GM19397 (cell line): ENCODE measurements around the gene TM4SF4.

ENCODE experiments used
- ATAC-seq: cut with Tn5 transposase; IDR thresholded peaks from one replicate; pipeline ENCODE4 v1.9.1; 2021; ENCODE audit warnings: mild to moderate bottlenecking, moderate library complexity; ENCODE audit not compliant: unreplicated experiment

TM4SF4 gene

DNA sequence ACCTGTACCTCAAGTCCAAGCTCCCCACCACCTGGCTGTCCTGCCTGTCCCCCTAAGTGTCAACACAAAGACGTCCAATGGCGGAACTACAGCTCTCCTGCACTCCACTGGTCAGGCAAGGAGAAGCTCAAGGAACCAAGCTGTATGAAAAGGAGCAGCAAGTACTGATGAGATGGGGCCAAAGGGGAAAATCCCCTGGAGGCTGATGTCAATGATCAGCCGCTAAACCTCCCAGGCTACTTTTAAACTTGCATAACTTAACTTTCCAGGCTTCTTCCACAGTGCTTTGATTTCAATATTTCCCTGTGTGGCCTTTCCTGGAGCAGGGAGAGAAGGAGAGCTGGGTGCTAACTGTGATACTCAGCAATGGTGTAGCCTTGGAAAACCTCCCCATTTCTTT, 35.0 kb downstream of the TM4SF4 start:
- no peak for ATAC-seq

DNA sequence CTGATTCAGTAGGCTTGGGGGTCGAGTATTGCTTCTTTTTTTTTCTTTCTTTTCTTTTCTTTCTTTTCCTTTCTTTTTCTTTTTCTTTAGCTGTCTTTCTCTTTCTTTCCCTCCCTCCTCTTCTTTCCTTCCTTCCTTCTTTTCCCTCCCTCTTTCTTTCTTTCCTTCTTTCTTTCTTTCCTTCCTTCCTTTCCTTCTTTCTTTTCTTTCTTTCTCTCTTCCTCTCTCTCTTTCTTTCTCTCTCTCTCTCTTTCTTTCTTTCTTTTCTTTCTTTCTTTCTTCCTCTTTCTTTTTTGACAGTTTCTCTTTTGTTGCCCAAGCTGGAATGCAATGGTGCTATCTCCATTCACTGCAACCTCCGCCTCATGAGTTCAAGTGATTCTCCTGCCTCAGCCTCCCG, 36.0 kb downstream of the TM4SF4 start:
- no peak for ATAC-seq

DNA sequence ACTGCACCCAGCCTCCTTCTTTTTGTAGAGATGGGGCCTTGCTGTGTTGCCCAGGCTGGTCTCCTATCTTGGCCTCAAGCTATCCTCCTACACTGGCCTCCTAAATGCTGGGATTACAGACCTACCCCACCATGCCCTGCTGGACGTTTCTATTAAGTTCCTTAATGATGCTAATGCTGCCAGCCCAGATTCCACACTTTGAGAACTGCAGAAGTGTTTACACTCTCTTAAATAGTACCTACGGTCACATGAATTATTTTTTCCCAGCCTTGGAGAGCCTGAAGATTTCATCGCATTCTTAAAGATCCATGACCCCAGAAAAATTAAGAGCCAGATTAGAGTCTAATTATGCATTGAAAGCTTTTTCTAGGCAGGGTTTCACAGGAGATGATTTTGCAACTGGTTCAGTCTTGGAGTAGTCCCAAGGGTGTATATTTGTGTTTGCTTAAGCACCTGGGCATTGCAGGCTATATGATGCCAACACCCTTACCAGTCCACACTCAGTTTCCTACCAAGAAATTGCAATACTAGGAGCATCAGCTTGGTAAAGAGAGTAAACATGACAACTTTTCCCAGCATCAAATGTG, 36.6 kb downstream of the TM4SF4 start:
- ATAC-seq: no peak

DNA sequence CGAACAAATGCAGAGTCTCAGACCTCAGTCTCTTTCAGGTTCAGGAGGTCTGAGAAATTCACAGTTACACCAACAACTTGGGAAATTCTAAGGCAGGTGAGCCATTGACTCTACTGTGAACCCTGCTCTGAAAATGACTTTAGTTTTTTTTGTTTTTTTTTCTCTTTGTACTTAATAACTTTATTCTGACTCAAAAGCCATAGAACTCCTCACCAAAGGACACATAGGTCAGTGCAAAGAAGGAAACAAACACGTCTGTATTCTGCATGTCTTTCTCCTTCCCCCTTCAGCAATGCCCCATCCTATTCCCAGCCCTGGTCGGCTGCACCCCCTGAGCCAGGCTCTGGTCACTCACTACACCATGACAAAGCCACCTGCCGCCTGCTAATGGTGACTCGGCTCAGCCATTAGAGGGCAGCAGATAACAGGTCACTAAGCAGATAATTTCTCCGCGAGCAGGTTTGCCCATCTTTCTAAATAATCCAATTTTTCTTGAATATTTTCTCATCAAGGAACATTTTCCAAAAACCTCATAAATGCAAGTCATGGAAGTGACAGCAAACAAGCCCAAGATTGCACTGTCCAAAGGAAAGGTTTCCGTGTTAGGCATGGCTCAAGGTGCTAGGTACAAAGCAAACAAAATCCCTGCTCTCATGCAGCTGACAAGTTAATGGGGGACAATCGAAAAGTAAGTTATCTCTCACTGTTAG, 37.7 kb downstream of the TM4SF4 start:
- ATAC-seq: peak; percentile 61

DNA sequence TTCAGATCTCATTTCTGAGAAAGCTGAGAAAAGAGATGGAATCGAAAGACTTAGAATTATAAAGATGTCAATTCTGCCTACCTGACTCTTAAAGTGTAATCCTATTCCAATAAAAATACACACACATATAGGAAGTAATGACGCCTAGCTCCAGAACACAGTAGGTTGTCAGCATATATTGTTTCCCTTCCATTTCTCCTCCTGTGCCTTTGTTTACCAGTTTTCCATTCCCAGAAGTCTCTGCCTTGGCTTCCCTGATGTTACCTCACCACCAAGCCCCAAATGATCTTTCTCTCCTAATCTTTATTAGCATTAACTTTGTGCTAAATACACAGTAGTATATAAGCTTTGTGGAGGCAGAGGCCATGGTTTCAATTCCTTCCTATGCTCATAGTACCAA, 40.0 kb downstream of the TM4SF4 start:
- ATAC-seq: no peak

DNA sequence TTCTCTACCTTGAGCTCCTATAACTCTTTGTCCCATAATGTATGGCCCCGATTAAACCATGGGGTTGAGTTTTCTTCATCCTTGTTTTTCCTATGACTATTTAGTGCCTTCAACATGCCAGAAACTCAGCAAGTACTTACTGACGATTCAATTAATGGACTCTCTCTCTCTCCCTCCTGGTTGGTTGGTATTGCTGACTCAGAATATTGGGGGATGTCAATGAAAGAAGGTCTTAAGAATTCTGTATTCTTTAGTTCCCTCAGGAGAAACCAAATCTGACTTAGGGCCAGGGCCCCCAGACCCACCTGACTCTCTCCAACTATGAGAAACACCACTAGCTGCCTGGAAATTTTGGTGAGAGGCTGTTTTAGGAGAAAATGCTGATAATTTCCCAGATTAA, 40.8 kb downstream of the TM4SF4 start:
- no peak for ATAC-seq

DNA sequence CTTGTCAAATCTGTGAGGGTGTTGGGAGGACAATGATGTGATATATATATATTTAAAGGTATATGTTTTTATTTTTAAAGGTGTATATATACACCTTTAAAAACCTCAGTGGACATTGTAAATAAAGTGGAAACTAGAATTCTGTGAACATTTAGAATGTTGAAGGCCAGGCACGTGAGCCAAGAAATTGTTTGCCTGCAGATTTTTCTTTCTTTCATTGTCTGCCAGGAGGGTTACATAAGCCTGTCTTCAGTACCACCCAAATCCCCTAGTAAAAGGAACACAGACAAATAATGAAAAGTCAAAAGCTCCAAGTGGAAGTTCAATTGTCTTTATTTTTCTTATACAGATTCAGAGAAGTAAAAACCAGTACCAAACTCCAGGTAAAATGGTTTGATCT, 42.4 kb downstream of the TM4SF4 start:
- ATAC-seq: no peak

DNA sequence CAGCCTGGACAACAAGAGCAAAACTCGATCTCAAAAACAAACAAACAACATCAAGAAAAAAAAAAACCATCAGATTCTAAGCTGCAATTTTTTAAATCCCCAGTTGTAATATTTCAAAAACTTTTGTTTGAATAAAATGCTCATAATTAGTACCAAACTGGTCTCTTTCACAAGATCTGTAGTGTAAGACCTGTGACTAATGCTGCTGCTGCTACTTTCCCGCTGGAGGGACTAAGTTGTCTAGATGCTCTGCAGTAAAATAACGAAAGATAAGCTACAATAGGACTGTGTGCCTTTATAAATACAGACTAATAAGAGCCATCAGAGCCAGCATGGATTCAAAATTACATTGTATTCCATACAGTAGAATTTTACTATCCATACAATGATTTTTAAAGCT, 45.4 kb downstream of the TM4SF4 start:
- no peak for ATAC-seq

DNA sequence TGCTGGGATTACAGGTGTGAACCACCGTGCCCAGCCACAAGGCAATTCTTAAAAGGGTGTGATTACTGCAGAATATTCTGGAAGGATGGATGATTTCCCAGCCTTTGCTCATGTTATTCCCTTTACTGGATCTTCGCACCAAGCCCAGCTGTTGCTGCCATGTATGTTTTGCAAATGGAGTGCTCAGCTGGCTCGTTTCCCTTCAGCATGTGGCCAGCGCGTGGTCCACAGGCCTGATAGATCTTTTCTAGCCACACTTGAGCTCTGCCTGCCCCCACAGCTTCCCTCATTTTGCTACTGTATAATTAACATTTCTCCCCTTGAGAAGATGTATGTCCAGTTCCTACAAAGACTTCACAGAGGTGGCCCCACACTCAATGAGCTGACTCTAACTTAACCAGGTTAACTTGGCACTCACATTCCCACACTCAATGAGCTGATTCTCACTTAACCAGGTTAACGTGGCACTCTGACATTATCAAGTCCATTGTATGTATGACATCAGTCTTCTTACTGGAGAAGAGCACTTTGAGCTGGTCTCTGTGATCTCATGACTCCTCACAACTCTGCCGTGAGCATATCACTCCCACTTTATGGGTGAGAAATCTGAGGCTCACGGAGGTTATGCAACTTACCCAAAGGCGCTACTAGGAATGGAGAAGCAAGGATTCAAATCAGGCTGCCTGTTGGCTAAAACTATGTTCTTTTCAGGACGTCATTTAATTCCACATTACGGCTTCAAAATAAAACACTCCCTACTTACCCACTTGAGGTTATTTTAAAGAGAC, 49.2 kb downstream of the TM4SF4 start:
- ATAC-seq: no peak

DNA sequence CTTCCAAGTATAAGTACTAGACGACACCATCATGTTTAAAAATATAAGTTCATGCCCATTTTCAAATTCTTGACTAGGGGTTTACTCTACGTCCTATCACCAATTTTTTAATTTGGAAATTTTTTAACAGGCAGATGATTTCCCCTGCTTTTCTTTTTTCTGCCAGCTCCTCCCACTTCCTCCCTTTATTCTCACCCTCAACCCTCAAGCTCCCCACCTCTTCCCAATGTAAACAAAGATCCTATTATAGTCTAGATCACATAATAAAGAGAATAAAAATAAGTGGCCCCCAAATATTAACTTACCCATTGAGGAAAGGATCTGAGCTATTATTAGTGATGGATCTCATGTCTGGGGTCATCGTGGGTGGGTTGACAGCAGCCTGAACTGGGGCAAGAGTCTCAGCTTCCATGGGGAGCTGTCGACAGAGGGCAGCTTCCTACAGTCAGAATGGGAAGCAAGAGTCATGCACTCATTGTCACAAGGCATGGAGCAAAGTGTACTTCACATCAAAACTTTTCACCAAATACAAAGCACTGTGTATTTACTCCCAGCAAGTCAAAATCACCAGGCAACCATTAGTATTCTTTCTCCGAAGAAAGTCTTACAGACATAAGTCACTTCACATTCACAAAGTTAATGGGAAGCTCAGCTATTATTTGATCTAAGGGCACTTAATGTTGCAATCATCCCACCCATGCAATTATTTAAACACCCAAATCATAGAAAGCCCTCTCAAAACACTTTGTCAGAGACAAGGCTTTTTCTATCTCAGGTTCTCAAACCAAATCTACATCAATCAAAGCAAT, 53.2 kb downstream of the TM4SF4 start:
- no peak for ATAC-seq

DNA sequence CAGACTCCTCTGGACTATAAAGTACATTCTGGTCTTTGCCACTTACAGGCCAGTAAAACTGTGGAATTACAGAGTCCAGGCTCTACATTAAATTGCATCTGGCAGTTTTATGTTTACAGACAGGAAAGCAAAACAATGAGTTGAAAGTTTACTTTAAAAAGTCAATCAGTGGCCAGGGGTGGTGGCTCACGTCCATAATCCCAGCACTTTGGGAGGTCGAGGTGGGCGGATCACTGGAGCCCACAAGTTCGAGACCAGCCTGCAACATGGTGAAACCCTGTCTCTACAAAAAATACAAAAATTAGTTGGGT, 53.8 kb downstream of the TM4SF4 start:
- ATAC-seq: no peak

DNA sequence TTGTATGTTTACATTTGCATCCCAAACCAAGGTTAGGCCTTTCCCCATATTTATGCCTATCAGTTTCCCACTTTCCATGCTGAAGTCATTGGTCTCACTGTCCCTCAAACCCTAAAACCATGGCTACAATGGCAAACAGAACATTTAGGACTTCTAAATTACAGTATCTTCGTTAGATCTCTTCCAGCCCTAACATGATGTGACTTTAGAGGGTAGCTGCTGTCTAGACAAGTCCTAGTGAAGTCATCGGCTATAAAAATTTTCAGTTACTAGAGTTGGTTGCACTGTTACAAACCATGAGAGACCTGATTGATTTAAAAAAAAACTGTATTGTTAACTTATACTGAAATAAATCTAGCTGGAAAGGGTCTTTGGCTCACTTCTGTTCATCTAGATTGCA, 54.6 kb downstream of the TM4SF4 start:
- no peak for ATAC-seq

DNA sequence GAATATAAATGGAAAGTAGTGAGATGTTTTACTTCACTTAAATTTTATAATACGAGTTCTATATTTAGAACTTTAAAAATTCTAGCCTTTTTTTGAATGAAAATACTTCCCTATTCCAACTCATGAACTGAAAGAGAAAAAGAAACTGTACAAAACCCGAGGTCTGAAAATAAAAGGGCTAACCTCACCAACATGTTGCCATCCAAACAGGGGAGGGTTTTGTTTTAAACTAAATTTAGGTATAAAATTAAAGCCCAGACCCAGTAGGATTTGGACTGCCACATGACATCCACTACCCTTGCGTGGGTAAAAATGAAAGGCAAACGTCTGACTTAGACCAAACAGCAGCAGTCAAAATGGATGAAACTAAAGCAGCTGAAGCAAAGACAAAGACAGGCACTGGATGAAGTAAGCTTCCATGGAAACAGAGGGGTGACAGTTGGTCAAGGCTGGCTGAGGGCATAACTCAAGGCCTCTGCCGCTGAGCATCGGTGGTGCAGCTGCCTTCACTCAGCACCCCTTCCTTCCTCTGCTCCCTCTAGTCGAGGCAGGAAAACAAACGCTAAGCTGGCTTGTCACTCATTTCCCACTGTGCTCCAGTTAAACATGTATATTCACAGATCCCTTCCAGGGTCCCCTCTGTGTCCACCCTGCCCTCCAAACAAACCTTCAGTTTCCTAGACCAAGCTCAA, 58.1 kb downstream of the TM4SF4 start:
- ATAC-seq: no peak

DNA sequence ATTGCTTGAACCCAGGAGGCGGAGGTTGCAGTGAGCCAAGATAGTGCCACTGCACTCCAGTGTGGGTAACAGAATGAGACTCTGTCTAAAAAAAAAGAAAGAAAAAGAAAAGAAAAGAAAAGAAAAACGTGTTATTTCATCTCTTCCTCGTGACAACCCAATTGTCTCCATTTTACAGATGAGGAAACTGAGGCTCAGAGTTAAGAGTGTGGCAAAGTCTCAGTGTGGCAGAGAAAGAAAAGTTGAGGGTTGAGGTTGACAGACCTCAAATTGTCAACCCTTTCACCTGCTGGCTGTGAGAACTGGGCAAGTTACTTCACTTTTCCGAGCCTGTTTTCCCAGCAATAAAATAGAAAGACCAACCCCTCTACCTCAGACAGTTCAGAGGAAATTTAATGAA, 59.6 kb downstream of the TM4SF4 start:
- ATAC-seq: no peak

DNA sequence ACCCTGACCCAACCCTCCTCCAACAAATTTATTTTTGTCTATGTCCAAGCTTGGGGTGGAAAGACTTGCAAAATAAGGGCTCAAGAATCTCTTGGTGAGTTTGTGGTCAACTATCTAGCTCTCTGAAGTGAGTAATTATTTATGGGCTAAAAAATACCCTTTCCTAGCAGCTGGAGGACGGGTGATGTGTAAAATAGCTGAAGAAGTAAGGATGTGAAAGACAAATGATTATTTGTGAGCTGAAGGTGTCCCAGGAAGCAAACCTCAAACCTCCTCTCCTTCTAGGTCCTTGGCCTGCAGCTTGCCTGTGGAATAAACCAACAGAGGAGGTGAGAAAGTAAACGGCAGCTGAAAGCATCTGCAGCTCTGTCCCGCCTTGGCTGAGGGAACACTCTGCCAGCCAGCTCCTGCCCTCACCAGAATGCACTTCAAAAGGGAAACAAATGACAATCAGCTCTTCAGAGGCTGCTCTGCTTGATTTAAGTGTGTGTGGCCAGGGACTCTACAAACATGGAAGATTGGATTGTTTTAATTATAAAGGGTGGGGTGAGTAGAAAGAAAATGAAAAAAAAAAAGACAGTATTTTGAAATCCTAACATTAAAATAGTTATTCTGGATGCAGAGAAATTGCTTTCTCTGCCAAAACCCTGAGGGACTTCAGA, 60.3 kb downstream of the TM4SF4 start:
- ATAC-seq: no peak

DNA sequence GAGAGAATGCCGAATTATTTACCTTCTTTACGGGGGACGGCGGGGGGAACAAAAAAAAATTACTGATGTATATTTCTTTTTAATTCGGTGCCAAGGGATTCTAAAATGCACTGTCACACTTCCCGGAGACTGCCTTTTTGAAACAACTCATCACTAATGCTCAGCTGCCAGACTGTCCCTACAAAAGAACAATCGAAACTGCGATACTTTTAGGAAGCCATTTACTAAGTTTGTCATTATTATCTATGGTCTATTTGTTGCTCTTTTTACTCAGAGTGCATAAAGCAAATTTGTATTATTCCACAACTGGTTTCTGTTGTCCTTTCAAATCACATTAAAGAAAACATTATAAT, 60.8 kb downstream of the TM4SF4 start:
- no peak for ATAC-seq

DNA sequence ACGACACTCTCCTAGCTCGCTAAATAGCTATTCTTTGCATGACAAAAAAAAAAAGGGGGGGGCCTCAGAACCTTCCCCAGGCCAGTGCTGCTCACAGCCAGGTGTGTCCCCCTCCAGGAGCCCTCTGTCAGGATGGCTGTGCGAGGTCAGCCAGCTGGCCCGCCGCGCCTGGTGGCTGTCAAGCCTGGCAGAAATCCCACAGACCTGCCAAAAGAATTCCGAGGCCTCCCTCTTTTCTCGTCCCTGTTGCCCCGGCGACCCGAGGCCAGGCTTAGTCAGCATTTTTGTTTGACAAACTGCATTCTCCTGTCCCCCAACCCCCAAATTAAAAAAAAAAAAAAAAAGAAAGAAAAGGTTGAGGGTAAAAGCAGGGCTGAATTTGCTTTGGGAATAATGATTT, 61.9 kb downstream of the TM4SF4 start:
- no peak for ATAC-seq

DNA sequence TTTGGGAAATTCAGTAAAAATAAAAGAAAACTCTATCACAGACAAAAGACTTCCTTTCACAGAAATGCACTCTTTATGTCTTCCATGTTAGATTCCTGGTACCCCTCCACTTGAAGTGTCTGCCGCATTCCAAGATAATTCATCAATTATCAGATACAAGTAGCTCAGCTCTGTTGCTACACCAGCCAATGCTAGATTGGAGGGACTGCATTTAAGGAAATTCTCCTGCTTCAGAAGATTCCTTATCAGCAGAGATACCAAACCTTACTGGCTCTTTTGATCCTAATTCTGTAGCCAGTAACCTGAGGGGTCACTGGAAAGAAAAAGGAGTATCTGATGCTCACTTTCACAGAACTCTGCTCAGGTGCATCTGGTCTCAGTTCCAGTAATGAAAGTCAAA, 63.9 kb downstream of the TM4SF4 start:
- ATAC-seq: no peak

DNA sequence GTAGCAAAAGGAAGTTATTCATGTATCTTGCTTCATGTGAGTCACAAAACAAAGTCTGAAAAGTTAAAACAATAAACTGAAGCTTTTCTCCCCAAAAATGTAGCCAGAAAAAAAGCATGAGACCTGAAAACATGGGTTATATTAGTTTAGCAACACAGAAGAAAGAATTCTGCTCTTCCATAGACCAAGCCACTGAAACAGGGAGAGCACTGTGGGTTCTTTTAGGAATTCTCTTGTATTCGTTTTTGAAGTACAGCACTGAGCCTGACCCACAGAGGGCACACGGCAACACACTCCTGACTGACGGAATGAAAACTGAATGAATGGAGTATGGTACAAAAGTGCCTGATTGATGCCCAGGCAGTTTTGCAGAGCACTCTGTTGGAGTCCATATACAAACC, 66.6 kb downstream of the TM4SF4 start:
- no peak for ATAC-seq
